Sigmoid colon (tissue), 4 donors: ENCODE results near the gene SH3RF3.

ENCODE experiments used
- CTCF ChIP-seq, 4 experiments: fragments of 450-650 bp in 3 of 4; fragments of 200-600 bp in 1 of 4; IDR thresholded peaks; one replicate each; pipeline ENCODE4 v1.5.1; 2016 to 2019; ENCODE audit warnings: antibody characterized with exemption in 4 of 4, mild to moderate bottlenecking in 3 of 4, moderate library complexity in 2 of 4
- EP300 ChIP-seq, 4 donors: sonication (generic); formaldehyde crosslinking; IDR thresholded peaks; one replicate each; pipeline ENCODE4 v1.6.1; 2017; ENCODE audit warnings: antibody characterized with exemption in 4 of 4
- POLR2A ChIP-seq, 2 donors: fragments of 450-650 bp; IDR thresholded peaks; one replicate each; pipeline ENCODE4 v1.6.1; 2016; ENCODE audit warnings: antibody characterized with exemption in 2 of 2, mild to moderate bottlenecking in 2 of 2, moderate library complexity in 2 of 2
- POLR2AphosphoS5 ChIP-seq, 4 donors: sonication (generic); formaldehyde crosslinking; IDR thresholded peaks; one replicate each; pipeline ENCODE4 v1.6.1; 2017; ENCODE audit warnings: antibody characterized with exemption in 4 of 4

- TF ChIP-seq CTCF (IDR thresholded peaks at IDR 0.05) (no peak), EP300 (IDR thresholded peaks at IDR 0.05) (no peak), POLR2AphosphoS5 (IDR thresholded peaks at IDR 0.05) (no peak), POLR2A (IDR thresholded peaks at IDR 0.05) (no peak)
Observed at GRCh38 chr2:109211315-109211714, 82.3 kb downstream of the SH3RF3 start.
